NCI-H2171 treated with DMSO at 0.1 percent for 48 hours (cell line): ENCODE data around the gene SAMD8.

Experiments
- DNase-seq: peaks from one replicate; lab custom pipeline; 2025; lab: John Stamatoyannopoulos, UW

Gene SAMD8

DNA sequence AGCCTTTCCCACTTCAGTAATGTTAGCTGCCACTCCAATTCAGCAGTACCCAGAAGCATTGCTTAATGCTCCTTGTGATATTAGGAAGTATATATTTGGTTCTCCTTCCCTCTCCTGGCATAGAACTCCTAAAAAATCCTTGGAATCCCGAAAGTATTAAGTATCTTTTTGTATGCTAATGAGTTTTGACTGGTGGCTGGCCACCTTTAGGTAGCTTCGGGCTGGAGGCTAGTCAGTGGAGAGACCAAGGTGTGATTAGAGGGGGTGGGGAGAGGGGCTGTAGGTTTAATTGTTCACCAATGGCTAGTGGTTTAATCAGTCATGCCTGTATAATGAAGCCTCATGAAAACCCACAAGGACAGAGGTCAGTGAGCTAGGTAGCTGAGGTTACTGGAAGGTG lies 112.1 kb downstream of the SAMD8 start:
- DNase-seq: no peak

DNA sequence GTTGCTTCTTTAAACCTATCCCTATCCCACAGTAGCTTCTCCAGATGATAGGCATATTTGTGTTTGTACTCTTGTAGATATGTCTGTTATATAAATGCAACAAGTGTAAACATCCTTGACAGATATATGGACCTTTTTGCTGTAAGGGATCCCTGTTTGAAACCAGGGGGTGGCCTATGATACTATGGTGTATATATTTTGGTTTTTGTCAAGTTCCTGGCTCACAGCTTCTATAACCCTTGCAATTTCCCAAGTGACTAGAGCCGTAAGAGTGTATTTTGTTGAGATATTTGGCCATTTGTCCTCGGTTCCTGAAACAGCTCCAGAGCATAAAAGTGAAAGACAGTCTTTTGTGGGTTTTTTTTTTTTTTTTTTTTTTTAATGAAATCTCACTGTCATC lies 114.6 kb downstream of the SAMD8 start:
- DNase-seq: no peak

GRCh38 chr10:75226656-75227055 lies 115.2 kb downstream of the SAMD8 start:
- DNase-seq: no peak

- no peak for DNase-seq
These were observed 116.8 kb downstream of the SAMD8 start for GRCh38 chr10:75228278-75228677.

DNA sequence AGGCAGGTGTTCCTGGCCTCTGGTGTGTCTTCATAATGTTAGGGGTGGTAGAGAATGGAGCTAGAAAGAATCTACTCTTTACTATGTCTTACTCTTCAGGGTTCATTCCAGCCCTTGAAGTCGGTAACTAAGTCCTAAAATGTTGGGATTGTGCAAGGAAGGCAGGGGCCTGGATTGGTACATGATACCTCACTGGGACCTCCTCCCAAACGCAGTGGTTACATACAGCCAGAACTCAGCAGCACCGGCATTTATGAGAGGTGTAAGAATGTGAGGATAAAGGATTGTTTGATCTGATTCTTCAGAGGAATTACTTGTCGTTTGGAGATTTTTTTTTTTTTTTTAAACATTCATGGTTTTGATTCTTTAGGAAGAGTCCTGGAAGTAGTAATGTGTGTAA lies 117.4 kb downstream of the SAMD8 start:
- no peak for DNase-seq

DNA sequence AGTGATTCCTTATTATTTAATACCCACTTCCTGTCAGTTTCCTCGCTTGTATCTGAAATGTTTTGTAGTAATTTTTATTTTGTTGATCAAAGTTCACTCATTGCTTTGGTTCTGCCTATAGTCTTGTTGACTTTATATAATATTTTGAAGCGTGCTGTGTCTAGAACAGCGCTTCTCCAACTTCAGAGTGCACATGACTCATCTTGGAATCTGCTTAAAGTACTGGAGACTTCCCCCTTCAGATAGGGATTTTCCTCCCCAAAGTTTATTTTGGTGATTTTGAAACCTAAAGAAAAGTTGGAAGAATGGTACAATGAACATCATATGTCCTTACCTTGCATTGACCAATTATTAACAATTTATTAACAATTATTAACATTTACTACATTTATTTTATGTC lies 118.5 kb downstream of the SAMD8 start:
- DNase-seq: no peak

GRCh38 chr10:75230600-75231038 lies 119.2 kb downstream of the SAMD8 start:
- DNase-seq: peak; percentile 56
